ENCODE data around the gene RETREG3. TPM values are rescaled to one million over a fixed set of nuclear protein-coding genes. Genes with fewer than 3 reads are reported as not detected.
"Not testable (repeated sequence)": the region's sequence is repeated elsewhere in the genome, so short reads cannot be mapped to it uniquely, and the experiment has no call there.

RETREG3 gene
- total RNA-seq, 1 experiment from 2014 or later, result 38.7 TPM

DNA sequence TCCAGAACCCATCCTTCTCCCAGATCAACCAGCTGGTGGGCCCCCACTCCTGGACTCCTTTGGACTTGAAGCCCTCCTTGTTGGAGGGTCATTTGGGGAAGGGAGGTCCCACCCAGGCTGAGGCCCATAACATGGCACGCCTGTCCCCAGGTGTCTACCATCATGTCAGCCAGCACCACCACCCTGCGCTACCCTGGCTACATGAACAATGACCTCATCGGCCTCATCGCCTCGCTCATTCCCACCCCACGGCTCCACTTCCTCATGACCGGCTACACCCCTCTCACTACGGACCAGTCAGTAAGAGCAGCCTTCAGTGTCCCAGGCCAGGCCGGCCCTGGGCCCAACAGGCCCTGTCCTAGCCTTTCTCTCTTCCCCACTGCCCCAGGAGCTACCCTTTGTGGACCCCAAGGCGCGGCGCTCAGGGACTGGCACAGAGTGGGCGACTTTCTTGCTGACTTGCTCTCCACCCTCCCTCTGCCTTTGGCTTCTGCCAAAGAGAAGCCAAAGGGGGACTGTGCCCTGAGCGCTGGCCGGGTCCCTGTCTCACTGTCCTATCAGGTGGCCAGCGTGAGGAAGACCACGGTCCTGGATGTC is 4.6 kb upstream of the RETREG3 start:
- DNase-seq (ENCODE audit: low read depth), result no peak

DNA sequence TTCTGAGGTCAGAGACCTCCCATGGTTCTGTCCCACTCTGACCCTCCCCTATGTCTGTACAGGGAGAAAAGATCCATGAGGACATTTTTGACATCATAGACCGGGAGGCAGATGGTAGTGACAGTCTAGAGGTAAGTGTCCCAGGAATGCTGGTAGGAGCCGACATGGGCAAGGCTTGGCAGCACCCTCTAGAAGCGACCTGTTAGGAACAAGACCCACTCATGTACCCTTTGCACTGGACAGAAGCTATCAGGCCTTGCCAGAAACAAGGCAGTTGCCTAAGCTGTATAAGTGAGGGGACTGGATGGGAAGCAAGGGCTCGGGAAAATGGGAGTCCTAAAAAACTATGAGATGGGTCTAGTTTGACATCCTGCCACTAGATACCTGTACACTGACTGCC is 2.8 kb upstream of the RETREG3 start:
- no peak for DNase-seq (ENCODE audit: low read depth)

DNA sequence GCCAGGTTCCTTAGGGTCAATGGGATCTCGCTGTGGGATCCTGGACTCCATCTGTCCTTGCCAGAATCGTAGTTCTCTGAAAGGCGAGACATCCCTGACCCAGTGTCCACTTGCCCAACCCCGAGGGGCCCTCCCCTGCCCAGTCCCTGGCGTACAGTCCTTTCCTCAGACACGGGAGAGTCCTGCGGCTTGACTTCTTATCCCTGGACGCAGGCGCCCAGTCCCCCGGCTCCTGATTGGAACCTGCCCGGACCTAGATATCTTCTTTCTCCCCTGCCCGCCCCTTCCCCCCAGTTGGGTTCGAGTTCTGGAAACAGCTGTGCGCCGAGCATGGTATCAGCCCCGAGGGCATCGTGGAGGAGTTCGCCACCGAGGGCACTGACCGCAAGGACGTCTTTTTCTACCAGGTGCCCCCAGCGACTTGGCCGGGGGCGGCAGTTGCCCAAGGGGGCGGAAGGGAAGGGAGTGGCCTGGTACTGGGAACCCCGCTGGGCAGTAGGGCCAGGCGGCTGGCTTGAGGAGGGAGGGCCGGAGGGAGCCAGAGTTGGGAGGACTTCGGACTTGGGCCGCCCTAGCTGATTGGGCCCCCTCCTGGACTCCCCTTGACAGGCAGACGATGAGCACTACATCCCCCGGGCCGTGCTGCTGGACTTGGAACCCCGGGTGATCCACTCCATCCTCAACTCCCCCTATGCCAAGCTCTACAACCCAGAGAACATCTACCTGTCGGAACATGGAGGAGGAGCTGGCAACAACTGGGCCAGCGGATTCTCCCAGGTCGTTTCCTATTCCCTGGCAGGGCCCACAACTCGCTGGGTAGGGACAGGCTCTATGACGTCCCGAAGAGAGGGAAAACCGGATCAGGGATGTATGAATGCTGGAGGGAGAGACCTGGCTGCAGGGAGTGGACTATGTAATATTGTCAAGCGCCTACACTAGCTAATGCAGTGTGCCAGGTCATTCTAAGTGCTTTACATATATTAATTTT is 934 bp upstream of the RETREG3 start:
- DNase-seq (ENCODE audit: low read depth), result not testable (repeated sequence)

DNA sequence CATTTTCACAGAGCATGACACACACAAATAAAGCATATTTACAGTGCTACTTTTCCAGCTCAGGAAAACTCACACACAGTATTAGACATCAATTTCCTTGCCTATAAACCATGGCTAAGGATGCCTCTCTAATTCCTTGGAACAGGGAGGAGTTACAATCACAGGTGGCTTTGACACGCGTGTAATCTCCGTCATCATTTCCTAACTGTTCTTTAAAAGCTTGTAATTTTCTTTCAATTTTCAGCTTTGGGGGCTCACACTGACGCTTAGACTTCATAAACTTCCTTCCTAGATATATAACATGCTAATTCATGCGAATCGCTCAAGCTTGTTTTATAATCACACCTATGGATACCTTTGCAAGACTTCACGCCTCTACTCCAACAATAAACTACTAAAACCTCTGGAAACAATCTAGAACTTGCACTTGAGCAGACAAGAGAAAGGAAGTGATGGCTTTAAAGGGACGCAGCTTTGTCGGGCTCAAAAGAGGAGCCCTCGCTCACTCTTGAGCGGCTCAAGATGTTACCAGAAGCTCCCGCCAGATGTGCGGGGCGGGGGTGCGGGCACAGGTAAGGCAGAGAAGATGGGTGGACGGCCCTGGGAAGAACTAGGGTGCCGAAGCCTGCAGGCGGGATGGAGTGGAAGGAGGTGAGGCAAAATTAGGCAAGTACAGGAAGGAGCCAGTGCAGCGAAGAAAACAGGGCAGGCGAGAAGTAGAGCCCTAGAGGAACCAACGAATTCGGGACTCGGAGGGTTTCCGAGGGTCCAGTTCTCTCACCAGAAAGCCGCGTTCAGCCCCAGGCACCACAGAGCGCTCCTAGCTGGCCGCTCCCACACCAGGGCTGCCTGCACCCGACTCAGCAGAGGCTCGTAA is 631 bp downstream of the RETREG3 start:
- DNase-seq (ENCODE audit: low read depth), result peak; percentile 13

DNA sequence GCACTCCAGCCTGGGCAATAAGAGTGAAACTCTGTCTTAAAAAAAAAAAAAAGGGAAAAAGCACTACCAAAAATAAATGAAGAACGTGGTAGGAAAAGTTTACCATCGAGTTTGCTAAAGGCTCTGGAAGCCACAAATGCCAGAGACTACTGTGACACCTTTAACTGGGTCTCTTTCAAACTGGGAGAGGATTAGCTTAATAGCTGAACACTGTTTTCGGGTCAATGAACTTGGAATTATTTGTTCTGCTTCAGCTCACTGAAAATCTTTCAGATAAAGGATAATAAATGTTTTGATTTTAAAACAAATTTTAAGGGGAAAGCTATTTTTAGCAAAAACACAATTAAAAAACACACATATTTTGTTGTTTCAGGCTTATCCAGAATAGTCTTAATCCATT is 1.4 kb downstream of the RETREG3 start:
- DNase-seq (ENCODE audit: low read depth), result no peak

DNA sequence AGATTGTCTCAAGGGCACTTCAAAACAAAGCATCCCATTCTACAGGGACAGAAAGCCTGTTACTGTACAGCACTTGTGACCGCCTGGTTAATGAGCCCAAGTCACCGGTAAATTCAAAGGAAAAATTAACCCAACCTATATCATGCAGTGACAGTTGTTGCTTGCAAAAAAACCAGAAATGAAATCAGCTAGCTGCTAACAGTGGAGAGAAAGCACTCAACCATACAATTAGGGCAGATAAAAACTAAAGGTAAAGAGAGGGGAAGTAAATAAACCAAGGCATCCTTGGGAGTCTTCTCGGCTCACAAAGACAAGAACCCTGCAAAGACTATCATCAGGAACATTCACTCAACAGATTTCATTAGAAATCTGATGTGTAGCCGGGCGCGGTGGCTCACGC is 5.9 kb downstream of the RETREG3 start:
- DNase-seq (ENCODE audit: low read depth), result no peak

DNA sequence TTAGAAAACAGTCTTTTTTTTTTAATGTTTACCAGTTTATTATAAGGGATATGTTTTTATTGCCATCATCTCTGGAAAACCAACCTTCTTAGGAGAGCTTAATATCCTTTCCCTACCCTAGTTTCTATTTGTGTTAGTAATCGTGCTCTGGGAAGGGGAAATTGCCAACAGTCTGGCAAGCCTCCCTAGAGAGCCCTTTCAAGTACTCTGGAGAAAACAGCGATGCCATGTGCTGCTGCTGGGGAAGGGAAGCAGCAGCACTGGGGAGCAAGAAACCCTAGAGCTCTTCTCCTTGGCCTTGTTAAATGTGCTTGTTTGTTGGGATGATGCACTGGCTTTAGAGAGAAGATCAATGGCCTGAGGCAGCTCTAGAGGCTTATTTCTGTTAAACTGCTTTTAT is 10.3 kb downstream of the RETREG3 start:
- no peak for DNase-seq (ENCODE audit: low read depth)

DNA sequence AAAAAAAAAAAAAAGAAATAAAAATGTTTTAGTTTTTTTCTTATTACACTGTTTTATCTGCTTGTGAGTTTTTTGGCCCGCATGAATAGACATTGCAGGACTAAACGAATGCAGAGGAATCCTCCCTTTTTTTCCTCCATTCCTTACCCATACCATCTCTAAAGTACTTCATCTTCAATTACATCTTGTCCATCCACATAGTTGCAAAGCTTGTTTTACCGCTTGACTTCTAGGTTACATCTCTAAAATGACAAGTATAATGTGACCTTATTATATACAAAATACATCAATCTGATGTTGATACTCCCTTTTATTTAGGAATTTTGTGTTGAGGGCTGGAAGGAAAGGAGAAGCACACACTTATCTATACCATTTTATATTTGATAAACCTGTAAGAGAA is 12.8 kb downstream of the RETREG3 start:
- DNase-seq (ENCODE audit: low read depth), result no peak

DNA sequence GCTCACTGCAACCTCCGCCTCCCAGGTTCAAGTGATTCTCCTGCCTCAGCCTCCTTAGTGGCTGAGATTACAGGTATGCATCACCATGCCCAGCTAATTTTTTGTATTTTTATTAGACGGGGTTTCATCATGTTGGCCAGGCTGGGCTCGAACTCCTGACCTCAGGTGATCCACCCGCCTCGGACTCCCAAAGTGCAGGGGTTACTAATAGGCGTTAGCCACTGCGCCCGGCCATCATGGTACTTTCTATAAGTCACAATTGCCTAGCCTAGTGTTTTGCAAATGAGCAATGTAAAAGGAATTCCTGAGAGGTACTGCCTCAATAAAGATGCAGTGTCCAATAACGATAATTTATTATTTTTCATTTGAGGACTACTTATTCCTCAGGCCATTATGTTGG is 17.8 kb downstream of the RETREG3 start:
- no peak for DNase-seq (ENCODE audit: low read depth)

DNA sequence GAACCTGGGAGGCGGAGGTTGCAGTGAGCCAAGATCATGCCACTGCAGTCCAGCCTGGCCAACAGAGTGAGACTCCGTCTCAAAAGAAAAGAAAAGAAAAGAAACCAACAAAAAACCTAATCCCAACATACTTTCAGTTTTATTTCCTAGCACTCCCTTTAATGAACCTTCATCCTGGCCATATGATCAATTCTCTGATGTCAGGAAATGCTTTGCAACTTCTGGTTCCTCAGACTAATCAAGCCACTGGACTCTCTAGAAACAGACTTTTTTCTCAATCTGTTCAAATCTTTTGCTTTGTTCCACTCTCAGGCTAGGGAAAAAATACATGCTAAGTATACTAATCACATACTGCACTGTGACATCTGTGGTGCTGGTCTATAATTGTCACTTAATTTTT is 18.3 kb downstream of the RETREG3 start:
- no peak for DNase-seq (ENCODE audit: low read depth)

DNA sequence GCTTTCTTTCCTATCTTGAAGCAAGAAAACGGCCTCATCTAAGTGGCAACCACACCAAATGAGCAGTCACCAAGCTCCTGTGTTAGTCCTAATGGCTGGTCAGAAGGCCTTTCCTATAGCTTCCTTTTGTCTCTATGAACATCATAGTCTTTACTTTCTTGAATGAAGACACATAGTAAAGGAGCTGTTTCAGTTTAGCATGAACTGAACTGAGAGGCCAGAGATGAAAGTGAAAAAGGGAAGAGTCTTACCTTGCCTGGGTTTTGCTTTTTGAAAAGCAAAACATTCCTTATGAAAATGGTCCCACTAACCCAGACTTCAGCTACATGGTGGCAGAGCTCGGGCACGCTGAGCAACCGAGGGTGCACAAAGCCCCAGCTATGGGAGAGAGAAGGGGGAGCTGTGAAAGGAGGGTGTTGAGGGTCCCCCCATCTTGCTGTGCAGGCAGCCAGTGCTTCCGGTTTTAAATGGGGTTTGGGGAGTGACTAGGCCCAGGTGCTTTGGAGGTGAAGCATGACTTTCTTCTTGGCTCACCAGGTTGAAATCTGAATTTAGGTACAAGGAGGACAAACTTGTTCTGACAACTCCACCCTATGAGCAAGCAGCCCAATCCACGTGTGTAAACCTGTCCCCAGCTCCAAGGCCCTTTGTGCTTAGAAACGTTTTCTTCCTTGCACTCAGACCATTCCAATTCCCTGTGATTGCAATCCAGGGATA is 22.5 kb downstream of the RETREG3 start:
- no peak for DNase-seq (ENCODE audit: low read depth)

DNA sequence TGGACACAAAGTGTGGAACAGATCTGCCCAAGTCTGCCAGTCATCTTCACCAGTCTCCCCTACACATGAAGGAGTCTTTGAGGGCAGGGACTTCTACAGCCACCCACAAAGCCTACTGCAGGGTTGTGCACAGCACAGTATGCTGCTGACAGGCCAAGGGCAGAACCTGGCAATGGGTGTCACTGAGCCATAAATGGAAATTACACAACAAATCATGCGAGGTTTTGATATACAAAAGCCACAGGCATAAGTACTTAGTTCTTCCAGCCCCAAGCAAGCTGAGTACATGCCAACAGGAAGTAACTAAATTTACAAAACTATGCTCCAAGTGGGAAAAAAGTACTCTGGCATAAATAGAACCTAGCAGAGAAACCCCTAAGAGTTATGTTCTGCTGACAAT is 23.8 kb downstream of the RETREG3 start:
- no peak for DNase-seq (ENCODE audit: low read depth)

DNA sequence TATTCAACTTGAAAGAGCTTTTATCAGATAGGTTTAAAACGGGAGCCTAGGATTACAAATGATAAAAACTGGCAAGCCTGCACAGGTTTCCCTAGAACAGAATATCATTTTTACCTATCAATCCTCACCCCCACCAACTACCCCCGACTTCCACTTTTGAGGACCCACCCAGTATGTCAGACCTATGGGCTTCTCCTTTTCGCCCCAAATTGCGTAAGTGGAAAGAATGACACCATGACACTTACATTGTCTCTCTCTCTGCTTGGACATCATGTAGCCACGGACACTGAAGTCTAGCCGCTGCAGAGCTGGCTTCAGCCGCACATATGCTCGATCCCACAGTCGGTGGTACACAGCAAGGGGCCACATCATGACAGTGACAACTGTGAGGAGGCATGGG is 24.3 kb downstream of the RETREG3 start:
- no peak for DNase-seq (ENCODE audit: low read depth)

DNA sequence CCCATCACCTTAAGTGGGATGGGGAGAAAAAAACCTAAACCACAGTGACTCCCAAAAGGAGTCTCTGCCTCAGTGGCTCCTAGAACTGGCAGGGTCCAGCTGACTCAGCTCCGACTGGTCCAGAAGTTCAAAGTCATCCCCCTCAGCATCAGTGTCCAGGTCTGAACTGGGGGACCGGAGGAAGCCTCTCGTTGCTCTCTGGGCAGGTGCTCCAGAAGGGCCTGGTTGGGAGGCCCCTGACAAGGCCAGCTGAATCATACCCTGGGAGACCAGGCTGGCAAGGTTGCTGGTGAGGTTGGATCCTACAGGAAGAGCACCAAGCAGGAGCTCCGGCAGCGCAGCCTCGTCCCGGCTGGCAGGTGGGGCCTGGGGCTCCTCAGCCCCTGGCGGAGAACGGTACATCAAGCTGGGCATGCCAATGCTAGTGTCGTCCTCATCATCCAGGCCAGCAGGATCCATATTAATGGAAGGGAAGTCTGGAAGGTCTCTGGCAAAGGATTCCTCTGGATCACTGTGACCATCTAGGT is 27.4 kb downstream of the RETREG3 start:
- DNase-seq (ENCODE audit: low read depth), result no peak

DNA sequence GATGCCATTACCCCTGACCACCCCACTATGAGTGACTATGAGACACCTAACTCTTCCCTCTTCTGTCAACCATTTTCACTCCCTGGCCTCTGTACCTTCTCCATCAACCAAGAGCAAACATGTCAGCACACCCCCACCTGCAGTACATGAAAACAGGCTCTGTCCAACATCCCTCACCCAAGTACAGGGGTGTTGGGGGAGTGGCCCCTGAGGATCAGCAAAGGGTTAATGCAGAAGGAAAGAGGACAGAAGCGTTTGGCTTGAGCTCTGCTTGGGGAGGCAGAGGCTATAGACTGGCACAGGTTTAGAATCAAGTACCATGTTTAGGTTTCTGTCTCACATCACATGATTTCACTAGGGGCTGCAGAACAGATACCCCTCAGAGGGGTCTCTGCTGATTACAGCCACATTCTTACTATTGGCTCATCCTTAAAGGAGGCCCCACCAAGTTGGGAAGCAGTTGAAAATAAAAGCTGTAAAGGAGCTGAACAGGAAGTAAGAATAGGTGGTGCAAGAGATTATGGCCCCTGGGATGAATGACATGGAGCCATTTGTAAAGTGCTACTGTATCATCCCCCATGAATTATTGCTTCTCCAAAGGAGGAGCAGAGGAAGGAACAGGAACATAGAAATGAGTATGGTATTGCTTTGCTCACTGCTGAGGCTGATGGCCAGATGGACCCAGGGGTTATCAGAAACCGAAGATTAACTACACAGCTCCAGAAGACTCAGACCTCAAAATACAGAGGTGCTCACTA is 29.2 kb downstream of the RETREG3 start:
- DNase-seq (ENCODE audit: low read depth), result no peak

DNA sequence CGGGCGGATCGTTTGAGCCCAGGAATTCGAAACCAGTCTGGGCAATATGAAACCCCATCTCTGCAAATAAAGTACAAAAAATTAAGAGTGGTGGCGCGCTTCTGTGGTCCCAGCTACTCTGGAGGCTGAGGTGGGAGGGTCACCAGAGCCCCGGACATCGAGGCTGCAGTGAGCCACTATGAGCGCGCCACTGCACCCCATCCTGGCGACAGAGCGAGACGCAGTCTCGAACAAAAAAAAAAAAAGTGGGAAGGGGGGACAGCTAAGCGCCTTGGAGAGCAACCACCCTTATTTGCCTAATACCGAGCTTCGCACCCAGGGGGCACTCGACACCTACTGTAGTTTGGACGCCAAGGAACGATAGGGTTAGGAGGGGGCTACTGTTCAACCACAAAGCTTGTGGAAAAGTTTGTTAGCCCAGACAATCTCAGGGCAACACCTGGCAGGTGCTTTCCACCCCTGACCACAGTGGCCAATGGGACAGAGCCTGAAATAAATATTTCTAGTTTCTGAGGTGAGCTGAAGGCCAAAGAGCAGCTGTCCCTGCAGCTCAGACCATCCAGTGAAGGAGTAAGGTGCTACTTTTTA is 30.8 kb downstream of the RETREG3 start:
- DNase-seq (ENCODE audit: low read depth), result peak; percentile 71

DNA sequence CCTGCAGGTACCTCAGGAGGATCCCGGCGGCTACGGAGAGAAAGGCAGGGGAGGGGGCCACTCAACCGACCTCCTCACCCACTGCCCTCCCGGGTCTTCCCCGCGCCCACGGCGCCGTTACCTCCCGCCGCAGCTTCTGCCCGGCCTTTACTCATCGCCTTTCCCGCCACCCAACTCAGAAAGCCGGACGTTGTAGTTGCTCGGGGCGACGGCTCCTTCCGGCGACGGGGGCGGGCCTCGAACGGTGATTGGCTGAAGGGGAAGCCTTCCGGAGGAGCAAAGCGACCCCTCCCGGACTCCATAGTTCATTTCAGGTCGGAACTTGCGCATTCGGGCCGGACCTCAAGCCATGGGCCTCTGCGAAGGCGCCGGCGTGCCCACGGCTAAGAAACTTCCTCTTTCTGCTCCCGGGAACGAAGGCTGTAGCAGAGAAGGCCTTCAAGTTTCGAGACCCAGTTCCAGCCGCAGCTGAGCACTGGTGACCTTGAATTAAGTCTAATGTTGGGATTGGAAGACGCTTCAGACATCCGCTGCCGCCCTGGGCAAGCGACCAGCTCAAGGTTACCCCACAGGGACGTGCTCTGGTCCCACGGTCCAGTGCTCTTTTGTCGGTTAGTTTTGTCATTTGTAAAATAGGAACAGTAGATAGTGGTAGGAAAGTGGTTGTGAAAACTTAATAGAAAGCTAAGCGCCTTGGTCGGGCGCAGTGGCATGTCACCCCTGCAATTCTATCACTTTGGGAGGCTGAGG is 31.5 kb downstream of the RETREG3 start, which contains the start of gene PSMC3IP:
PSMC3IP (minus strand) TSS at position 198 of the 750 bp plus-strand sequence; CDS start at position 155, 43 bp downstream.
- peak; percentile 93 for DNase-seq (ENCODE audit: low read depth)

DNA sequence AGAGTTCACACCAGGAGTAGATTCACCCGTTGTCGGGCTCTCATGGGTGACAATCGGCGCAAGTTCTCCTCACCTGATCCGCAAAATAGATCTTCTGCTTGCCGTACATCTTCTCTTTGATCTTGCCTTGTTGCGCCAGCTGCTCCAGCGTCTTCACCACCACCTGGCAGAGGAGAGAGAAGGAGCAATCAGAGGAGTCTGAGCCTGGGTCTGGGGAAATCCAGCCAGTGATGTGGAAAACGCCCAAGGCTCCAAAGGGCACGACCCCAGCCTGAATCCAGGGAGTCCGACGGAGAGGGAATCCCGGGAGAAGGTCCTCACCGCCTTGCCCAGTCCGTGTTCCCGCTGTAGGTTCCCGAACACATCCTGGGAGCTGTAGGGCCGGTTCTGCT is 32.0 kb downstream of the RETREG3 start:
- no peak for DNase-seq (ENCODE audit: low read depth)

DNA sequence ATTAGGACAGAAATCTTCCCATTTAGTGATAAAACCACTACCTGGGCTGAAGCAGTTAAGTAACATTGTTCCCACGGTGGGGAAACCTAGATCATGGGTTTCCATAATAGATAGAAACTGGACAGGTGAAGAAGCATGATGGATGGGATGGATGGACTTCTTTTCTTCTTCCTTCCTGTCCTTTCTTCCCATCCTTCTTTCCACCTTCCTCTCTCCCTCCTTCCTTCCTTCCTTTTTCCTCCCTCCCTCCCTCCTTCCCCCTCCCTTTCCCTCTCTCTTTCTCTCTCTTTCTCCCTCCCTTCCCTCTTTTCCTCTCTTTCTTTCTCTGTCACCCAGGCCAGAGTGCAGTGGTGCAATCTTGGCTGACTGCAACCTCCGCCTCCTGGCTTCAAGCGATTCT is 34.7 kb downstream of the RETREG3 start:
- DNase-seq (ENCODE audit: low read depth), result no peak

All from M059J (cell line).